ENCODE measurements around the gene TOPORS. TPM values are rescaled to one million over a fixed set of nuclear protein-coding genes. Genes with fewer than 3 reads are reported as not detected.
"Not testable (repeated sequence)": the region's sequence is repeated elsewhere in the genome, so short reads cannot be mapped to it uniquely, and the experiment has no call there.

TOPORS gene
- total RNA-seq, 4 donors from 2014 or later: 19.5 to 23.4 (median 22.5) TPM

DNA sequence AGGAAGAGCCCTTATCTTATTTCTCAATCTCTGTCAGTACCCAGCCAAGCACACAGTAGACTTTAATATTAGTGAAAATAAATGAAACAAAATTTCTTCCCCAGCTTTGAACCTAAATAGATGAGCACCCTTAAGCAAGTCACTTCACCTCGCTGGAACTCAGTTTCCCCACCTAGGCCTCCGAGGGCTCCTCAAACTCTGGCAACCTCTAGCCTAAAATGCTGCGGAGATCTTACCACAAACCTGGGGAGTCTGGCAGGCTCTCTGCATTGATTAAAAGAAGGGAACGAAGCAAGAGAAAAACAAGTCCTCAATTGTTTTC, 26.7 kb downstream of the TOPORS start:
- no peak for DNase-seq (ENCODE audit: low spot score in 2 of 2)
- peak overlapping the region; percentile 38 to 68 (median 53) for H3K4me3 ChIP-seq
- peak overlapping the region; percentile 83 to 90 (median 86) for H3K27ac ChIP-seq
- TF ChIP-seq POLR2A (IDR thresholded peaks at IDR 0.05) (no peak), EP300 (IDR thresholded peaks at IDR 0.05) (no peak)
- TF ChIP-seq, protein P1, sequence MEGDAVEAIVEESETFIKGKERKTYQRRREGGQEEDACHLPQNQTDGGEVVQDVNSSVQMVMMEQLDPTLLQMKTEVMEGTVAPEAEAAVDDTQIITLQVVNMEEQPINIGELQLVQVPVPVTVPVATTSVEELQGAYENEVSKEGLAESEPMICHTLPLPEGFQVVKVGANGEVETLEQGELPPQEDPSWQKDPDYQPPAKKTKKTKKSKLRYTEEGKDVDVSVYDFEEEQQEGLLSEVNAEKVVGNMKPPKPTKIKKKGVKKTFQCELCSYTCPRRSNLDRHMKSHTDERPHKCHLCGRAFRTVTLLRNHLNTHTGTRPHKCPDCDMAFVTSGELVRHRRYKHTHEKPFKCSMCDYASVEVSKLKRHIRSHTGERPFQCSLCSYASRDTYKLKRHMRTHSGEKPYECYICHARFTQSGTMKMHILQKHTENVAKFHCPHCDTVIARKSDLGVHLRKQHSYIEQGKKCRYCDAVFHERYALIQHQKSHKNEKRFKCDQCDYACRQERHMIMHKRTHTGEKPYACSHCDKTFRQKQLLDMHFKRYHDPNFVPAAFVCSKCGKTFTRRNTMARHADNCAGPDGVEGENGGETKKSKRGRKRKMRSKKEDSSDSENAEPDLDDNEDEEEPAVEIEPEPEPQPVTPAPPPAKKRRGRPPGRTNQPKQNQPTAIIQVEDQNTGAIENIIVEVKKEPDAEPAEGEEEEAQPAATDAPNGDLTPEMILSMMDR (IDR thresholded peaks at IDR 0.05): no peak
- peaks cover 0 to 43% (median 11%) of the 10 kb centered on the region in 4 donors for H3K4me1 ChIP-seq
- 0 to 1% methylated on average over 4 of the region's 4 CpGs for WGBS, 2 donors
- H3K27me3 ChIP-seq: no peaks in the 10 kb centered on the region
- H3K9me3 ChIP-seq: no peaks in the 10 kb centered on the region
- no peaks in the 10 kb centered on the region for H3K36me3 ChIP-seq

DNA sequence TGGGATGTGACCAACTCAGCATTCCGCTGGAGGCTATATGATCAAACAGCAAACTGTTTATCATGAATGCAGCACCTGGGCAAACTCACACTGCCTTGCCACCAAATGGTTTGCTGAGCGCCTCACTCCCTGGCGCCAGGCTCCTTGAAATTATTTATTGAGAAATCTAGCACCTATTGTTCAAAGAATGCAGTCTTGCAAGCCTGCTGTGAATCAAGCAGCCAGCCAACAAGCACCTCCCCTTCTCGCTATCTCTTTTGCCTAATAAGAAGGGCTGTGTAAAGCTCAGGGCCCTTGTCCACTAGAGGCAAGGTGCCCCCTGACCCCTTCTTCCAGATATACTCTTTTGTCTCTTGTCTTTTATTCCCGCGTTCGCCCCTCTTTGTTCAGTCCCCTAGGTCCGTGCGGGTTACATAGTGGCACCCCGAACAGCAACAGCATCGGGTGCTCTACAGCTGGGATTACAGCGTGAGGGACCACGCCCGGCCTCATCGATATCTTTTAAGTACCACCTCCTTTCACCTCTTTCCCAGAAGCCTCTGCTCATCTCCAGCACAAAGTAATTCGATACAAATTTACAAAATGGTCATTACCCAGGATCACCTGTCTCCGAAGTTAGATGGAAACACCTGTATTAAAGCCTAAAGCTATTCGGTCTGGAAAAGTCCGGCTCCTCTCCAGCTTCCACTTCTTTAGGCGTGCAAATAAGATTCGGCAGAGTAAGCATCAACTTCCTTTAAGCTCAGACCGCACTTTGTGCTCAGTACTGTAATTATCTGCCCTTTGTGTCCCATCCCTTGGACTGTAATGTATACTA, 27.3 kb downstream of the TOPORS start:
- TF ChIP-seq, protein P1 (IDR thresholded peaks at IDR 0.05): no peak
- TF ChIP-seq POLR2A (IDR thresholded peaks at IDR 0.05) (no peak), EP300 (IDR thresholded peaks at IDR 0.05) (no peak)
- H3K9me3 ChIP-seq: no peaks in the 10 kb centered on the region
- H3K27ac ChIP-seq: peak overlapping the region; percentile 83 to 90 (median 86)
- peak in 1 of 2 donors; percentile 13 for DNase-seq (ENCODE audit: low spot score in 2 of 2)
- H3K4me1 ChIP-seq: peaks cover 0 to 45% (median 11%) of the 10 kb centered on the region in 4 donors
- peak overlapping the region; percentile 38 to 68 (median 53) for H3K4me3 ChIP-seq
- H3K36me3 ChIP-seq: no peaks in the 10 kb centered on the region
- 14 to 30% methylated on average over 22 of the region's 22 CpGs for WGBS, 2 donors
- no peaks in the 10 kb centered on the region for H3K27me3 ChIP-seq

DNA sequence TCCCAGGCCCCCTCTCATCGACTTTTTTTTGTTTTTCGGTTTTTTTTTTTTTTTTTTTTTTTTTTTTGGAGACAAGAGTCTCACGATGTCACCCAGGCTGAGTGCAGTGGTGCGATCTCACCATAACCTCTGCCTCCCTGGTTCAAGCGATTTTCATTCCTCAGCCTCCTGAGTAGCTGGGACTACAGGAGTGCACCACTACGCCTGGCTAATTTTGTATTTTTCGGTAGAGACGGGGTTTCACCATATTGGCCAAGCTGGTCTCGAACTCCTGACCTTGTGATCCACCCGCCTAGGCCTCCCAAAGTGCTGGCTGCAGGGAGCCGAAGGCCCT, 27.9 kb downstream of the TOPORS start:
- Histone ChIP-seq H3K27ac (peak overlapping the region in 2 of 4 donors; percentile 83 to 88), H3K4me1 (peaks cover 0 to 45% (median 11%) of the 10 kb centered on the region in 4 donors), H3K4me3 (peak overlapping the region; percentile 38 to 68 (median 53))
- not testable (repeated sequence) for H3K9me3 ChIP-seq; DNase-seq (ENCODE audit: low spot score in 2 of 2); H3K27me3 ChIP-seq; H3K36me3 ChIP-seq
- 75 to 86% methylated on average over 11 of the region's 11 CpGs for WGBS, 2 donors

DNA sequence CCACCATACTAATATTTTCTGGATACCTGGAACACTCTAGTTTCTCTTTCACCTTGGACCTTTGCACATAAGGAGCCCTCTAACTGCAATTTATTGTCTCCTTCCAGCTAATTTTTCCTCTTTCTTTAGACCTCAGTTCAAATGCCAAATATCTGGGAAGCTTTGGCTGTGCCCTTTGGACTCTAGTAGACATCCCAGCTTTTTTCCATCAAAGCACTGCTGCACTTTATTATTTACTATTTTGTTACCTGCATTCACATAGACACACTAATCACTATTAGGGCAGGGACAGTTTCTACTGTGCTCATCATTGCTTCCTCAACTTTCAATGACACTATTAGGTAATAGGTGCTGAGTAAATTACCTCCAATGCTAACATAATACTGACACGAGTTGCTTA, 28.5 kb downstream of the TOPORS start:
- no peak overlapping the region for H3K4me3 ChIP-seq
- H3K27ac ChIP-seq: no peak overlapping the region
- H3K4me1 ChIP-seq: peaks cover 0 to 45% (median 11%) of the 10 kb centered on the region in 4 donors
- no peaks in the 10 kb centered on the region for H3K9me3 ChIP-seq
- DNase-seq (ENCODE audit: low spot score in 2 of 2): no peak
- no peaks in the 10 kb centered on the region for H3K27me3 ChIP-seq
- 73 to 83% methylated on average over 1 of the region's 1 CpG for WGBS, 2 donors
- H3K36me3 ChIP-seq: no peaks in the 10 kb centered on the region
- no peak for TF ChIP-seq POLR2A (IDR thresholded peaks at IDR 0.05)
- TF ChIP-seq EP300 (IDR thresholded peaks at IDR 0.05): no peak
- TF ChIP-seq, protein P1 (IDR thresholded peaks at IDR 0.05): no peak

DNA sequence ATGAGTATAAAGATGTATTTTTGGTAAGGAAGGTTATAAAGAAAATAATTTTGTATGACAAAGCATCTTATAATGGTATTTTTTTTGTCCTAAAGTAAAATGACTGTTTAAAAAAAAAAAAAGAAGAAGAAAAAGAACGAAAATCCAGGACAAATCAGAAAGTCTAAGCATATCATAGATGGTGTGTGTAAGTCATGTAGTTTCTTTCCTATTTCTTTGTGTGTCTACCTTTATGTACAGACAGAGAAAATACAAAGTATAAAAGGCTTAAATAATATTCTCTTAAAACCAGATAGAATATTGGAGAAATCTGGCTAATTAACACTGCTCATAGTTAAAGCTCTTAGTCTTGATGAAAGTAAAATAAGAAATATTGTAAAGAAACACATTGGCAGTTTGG, 34.1 kb downstream of the TOPORS start:
- DNase-seq (ENCODE audit: low spot score in 2 of 2): no peak
- H3K36me3 ChIP-seq: peaks cover 0 to 6% (median 0%) of the 10 kb centered on the region in 3 donors
- TF ChIP-seq, protein P1 (IDR thresholded peaks at IDR 0.05): no peak
- TF ChIP-seq POLR2A (IDR thresholded peaks at IDR 0.05) (no peak), EP300 (IDR thresholded peaks at IDR 0.05) (no peak)
- 82 to 93% methylated on average over 1 of the region's 1 CpG for WGBS, 2 donors
- H3K27me3 ChIP-seq: no peaks in the 10 kb centered on the region
- H3K27ac ChIP-seq: no peak overlapping the region
- H3K4me1 ChIP-seq: peaks cover 0 to 9% (median 0%) of the 10 kb centered on the region in 4 donors
- H3K4me3 ChIP-seq: no peak overlapping the region
- H3K9me3 ChIP-seq: peaks cover 0 to 6% (median 0%) of the 10 kb centered on the region in 4 donors

All from tibial nerve (tissue), 4 donors.